Measurements from ENCODE around the gene IL17RD. TPM values are rescaled to one million over a fixed set of nuclear protein-coding genes. Genes with fewer than 3 reads are reported as not detected.

The IL17RD gene
- polyA plus RNA-seq, 1 donor = 5.0 TPM

Other genes with a start within 250 kb of the IL17RD start
- not detected for gene SPATA12, start 104.7 kb downstream of the IL17RD start, polyA plus RNA-seq
- gene HESX1, start 34.6 kb upstream of the IL17RD start, polyA plus RNA-seq = 1.5 TPM
- 31.7 TPM for gene APPL1, start 62.4 kb upstream of the IL17RD start, polyA plus RNA-seq
- gene ASB14, start 127.3 kb upstream of the IL17RD start, polyA plus RNA-seq = 0.78 TPM

Data from large intestine (tissue), 1 donor.